ENCODE results near the gene GALNT7.
A peak's percentile ranks its signal among the peaks of the same experiment; 100 is the strongest.

Gene GALNT7

DNA sequence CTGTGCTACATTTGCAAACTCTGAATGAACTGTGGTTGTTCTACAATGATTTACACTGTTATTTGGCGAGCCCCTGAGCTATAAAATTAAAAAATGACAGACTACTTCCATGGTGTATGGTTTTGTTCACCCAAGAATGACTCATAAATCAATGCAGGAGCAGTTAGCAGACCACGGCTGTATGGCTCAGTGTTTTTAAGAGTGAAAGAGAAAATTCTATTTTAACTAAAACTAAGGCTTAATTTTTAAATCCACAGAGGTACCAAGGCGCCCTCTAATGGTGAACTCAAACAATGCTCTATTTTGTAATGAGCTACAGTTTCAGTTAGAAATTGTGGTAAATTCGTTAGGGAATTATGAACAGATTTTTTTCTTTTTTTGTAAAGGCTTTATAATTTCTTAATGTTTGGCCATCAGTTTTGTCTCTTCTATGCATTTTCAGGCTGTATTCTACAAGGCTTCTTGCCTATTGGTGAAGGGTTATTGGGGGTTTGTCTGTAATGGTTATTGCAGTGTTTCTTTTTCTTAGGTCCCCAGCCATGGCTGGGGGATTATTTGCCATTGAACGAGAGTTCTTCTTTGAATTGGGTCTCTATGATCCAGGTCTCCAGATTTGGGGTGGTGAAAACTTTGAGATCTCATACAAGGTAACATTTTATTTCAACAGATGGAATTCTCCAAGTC lies 133.0 kb downstream of the GALNT7 start:
- Histone ChIP-seq H3K4me3 (ENCODE audit: low read depth, low read length) (no peak overlapping the region), H3K27ac (no peak overlapping the region), H3K27me3 (replicated peaks) (no peaks in the 10 kb centered on the region), H3K36me3 (replicated peaks) (no peaks in the 10 kb centered on the region)
- in situ Hi-C loops (cut with HindIII; ENCODE audit: low pct_ligation_motif_present, low sequenced_read_pairs) = no loop called here
- TF ChIP-seq, protein P1, sequence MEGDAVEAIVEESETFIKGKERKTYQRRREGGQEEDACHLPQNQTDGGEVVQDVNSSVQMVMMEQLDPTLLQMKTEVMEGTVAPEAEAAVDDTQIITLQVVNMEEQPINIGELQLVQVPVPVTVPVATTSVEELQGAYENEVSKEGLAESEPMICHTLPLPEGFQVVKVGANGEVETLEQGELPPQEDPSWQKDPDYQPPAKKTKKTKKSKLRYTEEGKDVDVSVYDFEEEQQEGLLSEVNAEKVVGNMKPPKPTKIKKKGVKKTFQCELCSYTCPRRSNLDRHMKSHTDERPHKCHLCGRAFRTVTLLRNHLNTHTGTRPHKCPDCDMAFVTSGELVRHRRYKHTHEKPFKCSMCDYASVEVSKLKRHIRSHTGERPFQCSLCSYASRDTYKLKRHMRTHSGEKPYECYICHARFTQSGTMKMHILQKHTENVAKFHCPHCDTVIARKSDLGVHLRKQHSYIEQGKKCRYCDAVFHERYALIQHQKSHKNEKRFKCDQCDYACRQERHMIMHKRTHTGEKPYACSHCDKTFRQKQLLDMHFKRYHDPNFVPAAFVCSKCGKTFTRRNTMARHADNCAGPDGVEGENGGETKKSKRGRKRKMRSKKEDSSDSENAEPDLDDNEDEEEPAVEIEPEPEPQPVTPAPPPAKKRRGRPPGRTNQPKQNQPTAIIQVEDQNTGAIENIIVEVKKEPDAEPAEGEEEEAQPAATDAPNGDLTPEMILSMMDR (IDR thresholded peaks at IDR 0.05; ENCODE audit: low read depth, low read length, missing control alignments) = peak; percentile 56
- DNase-seq = peak; percentile 39

GRCh38 chr4:173307778-173308177 lies 139.2 kb downstream of the GALNT7 start:
- TF ChIP-seq, protein P1 (IDR thresholded peaks at IDR 0.05; ENCODE audit: low read depth, low read length, missing control alignments) = no peak
- Histone ChIP-seq H3K27ac (no peak overlapping the region), H3K27me3 (replicated peaks) (no peaks in the 10 kb centered on the region), H3K36me3 (replicated peaks) (no peaks in the 10 kb centered on the region), H3K4me3 (ENCODE audit: low read depth, low read length) (no peak overlapping the region)
- in situ Hi-C loops (cut with HindIII; ENCODE audit: low pct_ligation_motif_present, low sequenced_read_pairs) = no loop called here
- DNase-seq = no peak

DNA sequence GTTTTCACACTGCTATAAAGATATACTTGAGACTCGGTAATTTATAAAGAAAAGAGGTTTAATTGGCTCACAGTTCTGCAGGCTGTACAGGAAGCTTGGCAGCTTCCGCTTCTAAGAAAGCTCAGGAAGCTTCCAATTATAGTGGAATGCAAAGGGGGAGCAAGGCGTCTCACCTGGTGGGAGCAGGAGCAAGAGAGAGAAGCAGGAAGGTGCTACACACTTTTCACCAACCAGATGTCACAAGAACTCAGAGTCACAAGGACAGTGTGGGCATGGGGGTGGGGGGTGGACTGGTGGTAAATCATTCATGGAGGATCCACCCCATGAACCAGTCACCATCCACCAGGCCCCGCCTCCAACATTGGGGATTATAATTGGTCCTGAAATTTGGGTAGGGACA lies 142.8 kb downstream of the GALNT7 start:
- Histone ChIP-seq H3K27me3 (replicated peaks) (no peaks in the 10 kb centered on the region), H3K4me3 (ENCODE audit: low read depth, low read length) (no peak overlapping the region), H3K36me3 (replicated peaks) (no peaks in the 10 kb centered on the region), H3K27ac (no peak overlapping the region)
- in situ Hi-C loops (cut with HindIII; ENCODE audit: low pct_ligation_motif_present, low sequenced_read_pairs) = no loop called here
- TF ChIP-seq, protein P1 (IDR thresholded peaks at IDR 0.05; ENCODE audit: low read depth, low read length, missing control alignments) = no peak
- no peak for DNase-seq

DNA sequence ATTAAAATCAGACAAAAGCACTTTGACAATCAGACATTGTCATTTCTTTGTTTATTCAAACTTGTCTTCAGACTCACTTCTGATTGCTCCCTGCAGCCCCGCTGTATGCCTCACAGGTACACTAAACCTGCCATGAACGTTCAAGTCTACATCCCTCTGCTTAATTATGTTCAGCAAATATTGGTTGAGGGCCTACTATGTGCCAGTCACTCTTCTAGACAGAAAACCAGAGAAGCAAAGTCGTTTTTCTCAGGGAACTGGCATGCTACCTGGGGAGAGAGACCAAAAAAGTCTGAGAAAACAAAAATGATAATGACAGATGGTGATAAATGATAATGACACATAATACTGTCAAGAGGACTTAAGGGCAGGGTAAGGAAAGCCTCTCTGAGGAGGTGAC lies 146.1 kb downstream of the GALNT7 start:
- H3K27me3 ChIP-seq (replicated peaks) = no peaks in the 10 kb centered on the region
- H3K36me3 ChIP-seq (replicated peaks) = no peaks in the 10 kb centered on the region
- in situ Hi-C loops (cut with HindIII; ENCODE audit: low pct_ligation_motif_present, low sequenced_read_pairs) = no loop called here
- H3K27ac ChIP-seq = no peak overlapping the region
- no peak for DNase-seq
- TF ChIP-seq, protein P1 (IDR thresholded peaks at IDR 0.05; ENCODE audit: low read depth, low read length, missing control alignments) = no peak
- no peak overlapping the region for H3K4me3 ChIP-seq (ENCODE audit: low read depth, low read length)

DNA sequence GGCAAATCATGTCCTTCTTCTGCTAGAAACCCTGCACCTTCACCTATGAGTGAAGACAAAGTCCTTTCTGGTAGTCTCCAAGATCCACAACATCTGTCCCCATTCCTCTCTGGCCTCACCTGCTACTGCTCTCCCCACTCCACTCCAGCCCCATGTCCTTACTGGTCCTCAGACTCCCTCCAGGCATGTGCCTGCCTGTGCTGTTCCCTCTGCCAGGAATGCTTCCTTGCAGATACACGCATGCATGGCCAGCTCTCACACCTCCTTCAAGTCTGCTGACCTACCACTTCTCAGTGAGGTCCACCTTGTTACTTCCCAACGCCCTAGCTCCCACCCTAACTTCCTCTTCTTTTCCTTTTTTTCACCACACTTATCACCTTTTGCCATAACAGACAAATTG lies 147.4 kb downstream of the GALNT7 start:
- in situ Hi-C loops (cut with HindIII; ENCODE audit: low pct_ligation_motif_present, low sequenced_read_pairs) = no loop called here
- no peaks in the 10 kb centered on the region for H3K36me3 ChIP-seq (replicated peaks)
- no peaks in the 10 kb centered on the region for H3K27me3 ChIP-seq (replicated peaks)
- DNase-seq = no peak
- H3K27ac ChIP-seq = no peak overlapping the region
- no peak overlapping the region for H3K4me3 ChIP-seq (ENCODE audit: low read depth, low read length)
- TF ChIP-seq, protein P1 (IDR thresholded peaks at IDR 0.05; ENCODE audit: low read depth, low read length, missing control alignments) = no peak

DNA sequence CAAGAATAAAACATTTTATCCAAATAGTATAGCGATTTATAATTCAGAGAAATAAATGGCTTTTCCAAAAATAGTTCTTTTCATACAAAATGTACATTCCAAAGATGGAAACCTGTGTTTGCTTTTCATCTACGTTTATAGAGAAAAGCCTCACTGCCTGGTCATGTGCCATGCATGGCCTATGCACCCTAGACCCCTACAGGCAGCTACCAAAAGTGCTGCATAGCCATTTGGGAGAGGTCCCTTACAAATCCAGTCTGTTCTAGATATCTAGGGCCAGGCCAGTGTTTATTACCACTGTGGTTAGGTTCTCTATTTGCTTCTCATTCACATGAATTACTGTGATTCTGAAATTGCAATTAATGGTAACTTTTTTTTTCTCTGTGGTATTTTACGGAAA lies 148.4 kb downstream of the GALNT7 start:
- in situ Hi-C loops (cut with HindIII; ENCODE audit: low pct_ligation_motif_present, low sequenced_read_pairs) = no loop called here
- TF ChIP-seq, protein P1 (IDR thresholded peaks at IDR 0.05; ENCODE audit: low read depth, low read length, missing control alignments) = peak; percentile 51
- Histone ChIP-seq H3K27ac (no peak overlapping the region), H3K36me3 (replicated peaks) (no peaks in the 10 kb centered on the region), H3K27me3 (replicated peaks) (no peaks in the 10 kb centered on the region), H3K4me3 (ENCODE audit: low read depth, low read length) (no peak overlapping the region)
- DNase-seq = no peak

All from brain microvascular endothelial cell (primary cell).